ENCODE measurements around the gene MPRIP. TPM values are rescaled to one million over a fixed set of nuclear protein-coding genes. Genes with fewer than 3 reads are reported as not detected.

MPRIP gene
- polyA plus RNA-seq, 1 donor from 2014 or later = 14.4 TPM

- H3K36me3 Mint-ChIP-seq = no peaks in the 10 kb centered on the region
- no peak overlapping the region for H3K4me3 Mint-ChIP-seq
- no peaks in the 10 kb centered on the region for H3K9me3 Mint-ChIP-seq
- no peaks in the 10 kb centered on the region for H3K27me3 Mint-ChIP-seq
- H3K27ac Mint-ChIP-seq = peak overlapping the region in 1 of 3 donors; percentile 86
- peaks cover 0 to 11% (median 1%) of the 10 kb centered on the region in 3 donors for H3K4me1 Mint-ChIP-seq
Measured at GRCh38 chr17:17102176-17102575, 59.9 kb downstream of the MPRIP start.

- peak overlapping the region in 1 of 3 donors; percentile 89 for H3K27ac Mint-ChIP-seq
- no peaks in the 10 kb centered on the region for H3K9me3 Mint-ChIP-seq
- no peaks in the 10 kb centered on the region for H3K36me3 Mint-ChIP-seq
- peaks cover 3 to 19% (median 6%) of the 10 kb centered on the region in 3 donors for H3K4me1 Mint-ChIP-seq
- H3K4me3 Mint-ChIP-seq = no peak overlapping the region
- no peaks in the 10 kb centered on the region for H3K27me3 Mint-ChIP-seq
Measured at GRCh38 chr17:17103160-17103559, 60.9 kb downstream of the MPRIP start.

GRCh38 chr17:17104036-17104435, 61.8 kb downstream of the MPRIP start:
- H3K36me3 Mint-ChIP-seq = no peaks in the 10 kb centered on the region
- peak overlapping the region in 1 of 3 donors; percentile 67 for H3K27ac Mint-ChIP-seq
- no peaks in the 10 kb centered on the region for H3K27me3 Mint-ChIP-seq
- H3K4me1 Mint-ChIP-seq = peaks cover 11 to 24% (median 13%) of the 10 kb centered on the region in 3 donors
- H3K4me3 Mint-ChIP-seq = no peak overlapping the region
- H3K9me3 Mint-ChIP-seq = no peaks in the 10 kb centered on the region

GRCh38 chr17:17104494-17104893, 62.2 kb downstream of the MPRIP start:
- peak overlapping the region in 2 of 3 donors; percentile 18 to 62 for H3K27ac Mint-ChIP-seq
- no peaks in the 10 kb centered on the region for H3K36me3 Mint-ChIP-seq
- H3K4me1 Mint-ChIP-seq = peaks cover 16 to 29% (median 17%) of the 10 kb centered on the region in 3 donors
- H3K27me3 Mint-ChIP-seq = no peaks in the 10 kb centered on the region
- no peak overlapping the region for H3K4me3 Mint-ChIP-seq
- H3K9me3 Mint-ChIP-seq = no peaks in the 10 kb centered on the region

- Mint-ChIP-seq H3K27ac (no peak overlapping the region), H3K27me3 (no peaks in the 10 kb centered on the region), H3K9me3 (no peaks in the 10 kb centered on the region), H3K4me3 (no peak overlapping the region), H3K36me3 (peaks cover 2% of the 10 kb centered on the region), H3K4me1 (peaks cover 27 to 42% (median 28%) of the 10 kb centered on the region in 3 donors)
Measured at GRCh38 chr17:17105976-17106375, 63.7 kb downstream of the MPRIP start.

- Mint-ChIP-seq H3K27ac (peak overlapping the region; percentile 71 to 96 (median 73)), H3K27me3 (no peaks in the 10 kb centered on the region), H3K36me3 (peaks cover 2% of the 10 kb centered on the region), H3K9me3 (no peaks in the 10 kb centered on the region), H3K4me3 (peak overlapping the region in 3 of 4 donors; percentile 18 to 68 (median 25)), H3K4me1 (peaks cover 27 to 43% (median 31%) of the 10 kb centered on the region in 3 donors)
Measured at GRCh38 chr17:17106756-17107155, 64.5 kb downstream of the MPRIP start.

GRCh38 chr17:17107281-17107680, 65.0 kb downstream of the MPRIP start:
- Mint-ChIP-seq H3K9me3 (no peaks in the 10 kb centered on the region), H3K4me3 (peak overlapping the region in 3 of 4 donors; percentile 25 to 68 (median 50)), H3K27me3 (no peaks in the 10 kb centered on the region), H3K36me3 (peaks cover 2% of the 10 kb centered on the region), H3K4me1 (peaks cover 27 to 45% (median 34%) of the 10 kb centered on the region in 3 donors), H3K27ac (peak overlapping the region; percentile 71 to 96 (median 73))

- Mint-ChIP-seq H3K9me3 (no peaks in the 10 kb centered on the region), H3K4me1 (peaks cover 27 to 45% (median 34%) of the 10 kb centered on the region in 3 donors), H3K27ac (peak overlapping the region; percentile 30 to 96 (median 67)), H3K4me3 (peak overlapping the region in 1 of 4 donors; percentile 43), H3K36me3 (peaks cover 2% of the 10 kb centered on the region), H3K27me3 (no peaks in the 10 kb centered on the region)
Measured at GRCh38 chr17:17107891-17108431, 65.7 kb downstream of the MPRIP start.

GRCh38 chr17:17108451-17109049, 66.3 kb downstream of the MPRIP start:
- Mint-ChIP-seq H3K27ac (peak overlapping the region; percentile 30 to 96 (median 54)), H3K4me1 (peaks cover 32 to 51% (median 38%) of the 10 kb centered on the region in 3 donors), H3K4me3 (peak overlapping the region in 1 of 4 donors; percentile 73), H3K9me3 (no peaks in the 10 kb centered on the region), H3K36me3 (peaks cover 2% of the 10 kb centered on the region), H3K27me3 (no peaks in the 10 kb centered on the region)

- Mint-ChIP-seq H3K36me3 (peaks cover 2% of the 10 kb centered on the region), H3K9me3 (no peaks in the 10 kb centered on the region), H3K4me3 (peak overlapping the region in 3 of 4 donors; percentile 2 to 92 (median 90)), H3K4me1 (peaks cover 35 to 54% (median 40%) of the 10 kb centered on the region in 3 donors), H3K27ac (peak overlapping the region in 2 of 3 donors; percentile 3 to 78), H3K27me3 (no peaks in the 10 kb centered on the region)
Measured at GRCh38 chr17:17109256-17109655, 67.0 kb downstream of the MPRIP start.

GRCh38 chr17:17109907-17110306, 67.7 kb downstream of the MPRIP start:
- Mint-ChIP-seq H3K27ac (peak overlapping the region; percentile 3 to 91 (median 78)), H3K4me1 (peaks cover 41 to 55% (median 44%) of the 10 kb centered on the region in 3 donors), H3K27me3 (no peaks in the 10 kb centered on the region), H3K36me3 (peaks cover 2% of the 10 kb centered on the region), H3K4me3 (peak overlapping the region in 3 of 4 donors; percentile 2 to 92 (median 90)), H3K9me3 (no peaks in the 10 kb centered on the region)

- peak overlapping the region in 2 of 4 donors; percentile 90 to 92 for H3K4me3 Mint-ChIP-seq
- H3K27ac Mint-ChIP-seq = peak overlapping the region in 2 of 3 donors; percentile 3 to 91
- H3K36me3 Mint-ChIP-seq = peaks cover 2% of the 10 kb centered on the region
- H3K27me3 Mint-ChIP-seq = no peaks in the 10 kb centered on the region
- peaks cover 42 to 61% (median 48%) of the 10 kb centered on the region in 3 donors for H3K4me1 Mint-ChIP-seq
- H3K9me3 Mint-ChIP-seq = no peaks in the 10 kb centered on the region
Measured at GRCh38 chr17:17110520-17110919, 68.3 kb downstream of the MPRIP start.

GRCh38 chr17:17111401-17112393, 69.4 kb downstream of the MPRIP start:
- no peak overlapping the region for H3K4me3 Mint-ChIP-seq

GRCh38 chr17:17112628-17113200, 70.5 kb downstream of the MPRIP start:
- H3K4me3 Mint-ChIP-seq = no peak overlapping the region

More at GRCh38 chr17:17111401-17112393, 69.4 kb downstream of the MPRIP start:
- H3K4me1 Mint-ChIP-seq = peaks cover 46 to 63% (median 51%) of the 10 kb centered on the region in 3 donors
- H3K9me3 Mint-ChIP-seq = no peaks in the 10 kb centered on the region
- H3K27me3 Mint-ChIP-seq = no peaks in the 10 kb centered on the region
- H3K36me3 Mint-ChIP-seq = peaks cover 2% of the 10 kb centered on the region
- peak overlapping the region in 2 of 3 donors; percentile 5 to 19 for H3K27ac Mint-ChIP-seq

More at GRCh38 chr17:17112628-17113200, 70.5 kb downstream of the MPRIP start:
- Mint-ChIP-seq H3K36me3 (peaks cover 2% of the 10 kb centered on the region), H3K9me3 (no peaks in the 10 kb centered on the region), H3K27ac (no peak overlapping the region), H3K4me1 (peaks cover 53 to 62% (median 57%) of the 10 kb centered on the region in 3 donors), H3K27me3 (no peaks in the 10 kb centered on the region)

Measured in IgD-negative memory B cell (primary cell).